Measurements from ENCODE around the gene XPO6.

The XPO6 gene

DNA sequence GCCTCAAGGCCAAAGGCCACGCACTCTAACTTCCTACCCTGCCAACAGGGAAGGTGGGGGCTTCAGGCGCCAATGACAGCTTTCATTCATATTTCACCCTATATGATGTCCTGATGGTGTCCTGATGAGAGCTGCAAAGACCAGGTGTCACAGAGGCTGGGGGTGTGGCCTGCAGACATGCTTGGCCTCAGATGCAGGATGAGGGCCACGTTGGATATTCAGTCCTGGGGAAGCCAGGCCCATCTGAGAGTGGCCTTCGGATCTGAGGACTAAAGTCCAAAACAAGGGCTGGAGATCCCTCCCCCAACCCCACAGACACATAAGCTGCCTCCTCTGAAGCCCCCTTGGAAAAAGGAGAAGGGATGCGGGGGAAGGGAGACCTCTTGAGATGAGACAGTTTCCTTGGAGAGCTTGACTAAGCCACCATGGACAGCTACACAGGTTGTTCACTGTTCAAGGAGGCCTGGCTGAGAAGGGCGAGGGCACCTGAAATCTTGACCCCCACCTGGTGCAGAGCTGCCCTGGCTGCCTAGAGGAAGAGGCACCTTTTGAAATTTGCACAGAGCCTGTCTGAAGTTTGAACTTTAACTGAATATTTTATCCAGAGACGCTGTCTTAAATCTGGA, 124.0 kb downstream of the XPO6 start:
- no peak for DNase-seq

GRCh38 chr16:28087140-28087660, 124.6 kb downstream of the XPO6 start:
- DNase-seq: no peak

- DNase-seq: no peak
Measured at GRCh38 chr16:28086186-28087139, 125.3 kb downstream of the XPO6 start.

DNA sequence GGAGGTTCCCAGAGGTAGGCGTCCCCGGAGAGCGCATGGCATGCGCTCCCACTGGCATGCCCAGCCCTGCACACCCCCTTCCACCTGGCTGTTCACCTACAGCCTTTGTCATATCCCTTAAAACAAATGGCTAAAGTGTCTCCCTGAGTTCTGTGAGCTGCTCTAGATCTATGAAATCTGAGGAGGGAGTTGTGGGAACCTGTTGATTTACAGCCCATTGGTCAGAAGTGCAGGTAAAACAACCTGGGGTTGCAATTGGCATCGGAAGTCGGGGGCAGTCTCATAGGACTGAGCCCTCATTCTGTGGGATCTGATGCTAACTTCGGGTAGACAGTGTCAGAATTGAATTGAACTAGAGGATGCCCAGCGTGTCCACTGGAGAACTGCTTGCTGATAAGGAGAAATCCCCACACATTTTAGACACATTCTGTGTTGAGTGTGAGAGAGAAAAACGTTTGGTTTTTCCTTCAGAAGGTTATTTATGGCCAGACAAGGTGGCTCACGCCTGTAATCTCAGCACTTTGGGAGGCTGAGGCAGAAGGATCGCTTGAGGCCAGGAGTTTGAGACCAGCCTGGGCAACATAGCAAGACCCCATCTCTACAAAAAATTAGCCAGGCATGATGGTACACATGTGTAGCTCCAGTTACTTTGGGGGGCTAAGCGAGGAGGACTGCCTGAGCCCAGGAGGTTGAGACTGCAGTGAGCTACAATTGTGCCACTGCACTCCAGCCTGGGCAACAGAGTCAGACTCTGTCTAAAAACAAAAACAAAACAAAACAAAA, 126.2 kb downstream of the XPO6 start:
- no peak for DNase-seq

- no peak for DNase-seq
Measured at GRCh38 chr16:28084209-28084608, 127.6 kb downstream of the XPO6 start.

DNA sequence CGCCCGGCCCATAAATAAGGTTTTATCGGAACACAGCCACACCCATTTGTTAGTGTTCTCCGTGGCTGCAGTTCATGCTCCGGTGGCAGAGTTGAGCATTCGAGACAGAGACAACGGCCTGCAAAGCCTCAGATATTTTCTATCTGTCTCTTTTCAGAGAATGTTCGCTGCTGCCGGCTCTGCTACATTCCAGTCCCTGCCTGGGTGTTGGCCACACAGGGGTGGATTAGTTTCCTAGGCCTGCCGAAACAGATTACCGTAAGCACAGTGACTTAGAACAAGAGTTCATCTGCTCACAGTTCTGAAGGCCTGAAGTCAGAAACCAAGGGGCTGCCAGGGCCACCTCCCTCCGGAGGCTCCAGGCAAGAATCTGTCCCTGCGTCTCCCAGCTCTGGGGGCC, 129.1 kb downstream of the XPO6 start:
- DNase-seq: no peak

DNA sequence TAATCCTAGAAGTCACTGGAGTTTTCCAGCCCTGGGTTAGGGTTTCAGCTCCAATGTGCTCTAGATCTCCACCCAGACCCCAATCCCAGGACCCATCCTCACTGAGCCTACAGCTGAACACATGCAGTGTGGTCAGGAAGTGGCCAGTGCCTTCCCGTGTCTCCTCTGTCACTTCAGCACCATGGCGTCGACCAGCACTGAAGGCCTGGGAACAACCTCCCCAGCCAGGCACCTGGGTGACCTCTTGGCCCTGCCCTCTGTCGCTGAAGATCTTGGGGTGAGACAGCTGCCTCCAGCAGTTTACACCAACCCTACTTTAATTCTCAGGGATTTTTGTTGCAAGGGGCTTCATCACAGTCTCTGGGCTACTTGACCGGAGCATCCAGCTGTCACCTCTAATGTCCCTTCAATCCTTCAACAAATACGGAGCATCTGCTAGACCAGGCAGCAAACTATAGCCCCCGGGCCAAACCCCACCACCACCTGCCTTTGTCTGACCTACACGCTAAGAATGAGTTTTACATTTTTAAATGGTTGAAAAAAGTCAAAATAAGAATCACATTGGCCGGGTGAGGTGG, 130.3 kb downstream of the XPO6 start:
- DNase-seq: no peak

DNA sequence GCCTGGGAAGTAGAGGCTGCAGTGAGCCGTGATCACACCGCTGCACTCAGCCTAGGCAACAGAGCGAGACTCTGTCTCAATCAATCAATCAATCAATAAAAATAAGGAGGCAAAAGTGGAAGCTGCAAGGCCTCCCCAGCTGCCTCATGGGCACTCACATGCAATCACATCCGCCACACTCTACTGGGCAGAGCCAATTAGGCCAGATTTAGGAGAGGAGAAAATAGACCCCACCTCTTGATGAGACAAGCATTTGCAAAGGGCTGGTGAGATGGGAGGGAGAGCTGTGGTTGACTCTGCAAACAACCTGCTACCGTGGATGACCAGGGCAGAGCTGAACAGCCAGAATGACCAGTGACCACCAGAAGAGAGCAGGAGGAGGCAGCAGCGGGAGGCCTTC, 133.5 kb downstream of the XPO6 start:
- DNase-seq: no peak

- DNase-seq: no peak
Measured at GRCh38 chr16:28073836-28074235, 137.9 kb downstream of the XPO6 start.

DNA sequence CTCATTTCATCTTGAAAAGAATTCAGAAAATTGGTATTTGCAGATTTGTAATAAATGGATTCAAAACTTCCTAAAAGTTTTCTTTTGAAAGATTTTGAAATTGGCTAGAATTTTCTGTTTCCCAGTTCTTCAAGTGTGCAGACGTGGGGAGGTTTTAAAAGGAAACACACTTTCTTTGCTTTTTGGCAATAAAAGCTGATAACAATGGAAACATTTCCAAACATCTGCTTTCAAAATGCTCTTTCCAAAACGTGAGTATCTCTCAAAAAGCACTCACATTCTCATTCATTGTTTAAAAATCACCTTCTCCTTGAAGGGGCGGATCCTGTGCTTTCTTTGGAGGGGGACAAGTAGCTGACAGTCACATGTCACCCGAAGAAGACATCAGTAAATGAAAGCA, 139.7 kb downstream of the XPO6 start:
- DNase-seq: no peak

GRCh38 chr16:28069971-28070794, 141.6 kb downstream of the XPO6 start:
- no peak for DNase-seq

DNA sequence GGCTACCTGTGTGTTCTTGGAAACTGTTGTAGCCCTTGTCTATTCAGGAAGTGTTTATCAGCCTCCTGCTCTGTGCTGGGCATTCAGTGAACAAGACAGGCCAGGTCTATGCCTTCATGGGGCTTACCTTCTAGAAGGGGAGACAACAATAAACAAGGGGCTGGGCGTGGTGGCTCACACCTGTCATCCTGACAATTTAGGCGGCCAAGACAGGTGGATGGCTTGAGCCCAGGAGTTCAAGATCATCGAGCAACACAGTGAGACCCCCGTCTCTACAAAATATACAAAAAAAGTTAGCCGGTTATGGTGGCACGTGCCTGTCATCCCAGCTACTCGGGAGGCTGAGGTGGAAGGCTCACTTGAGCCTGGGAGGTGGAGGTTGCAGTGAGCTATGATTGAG, 142.8 kb downstream of the XPO6 start:
- no peak for DNase-seq

- DNase-seq: no peak
Measured at GRCh38 chr16:28067604-28068379, 144.0 kb downstream of the XPO6 start.

DNA sequence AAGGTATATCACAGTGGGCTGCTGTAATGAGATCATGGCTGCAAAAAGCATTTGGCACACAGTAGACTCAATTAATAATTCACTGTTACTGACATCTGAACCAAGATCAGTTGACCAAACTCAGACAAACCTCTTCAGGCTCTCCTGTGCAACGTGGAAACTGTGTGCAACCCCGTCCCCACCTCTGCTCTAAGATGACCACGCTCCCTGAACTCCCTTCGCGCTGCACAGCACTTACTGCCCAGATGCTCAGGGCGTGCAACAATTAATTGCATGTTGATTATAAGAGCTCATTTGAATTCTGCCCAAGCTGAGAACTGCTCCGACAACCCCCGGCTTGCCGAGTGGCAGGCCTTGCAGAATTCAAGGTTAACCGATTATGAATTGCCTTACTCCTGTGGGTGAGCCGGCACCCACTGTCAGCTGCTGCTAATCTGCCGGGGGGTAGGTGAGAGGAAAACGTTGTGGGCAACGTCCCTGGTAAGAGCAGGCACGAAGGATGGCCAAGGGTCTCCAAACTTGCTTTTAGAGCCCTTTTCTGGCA, 147.0 kb downstream of the XPO6 start:
- DNase-seq: no peak

DNA sequence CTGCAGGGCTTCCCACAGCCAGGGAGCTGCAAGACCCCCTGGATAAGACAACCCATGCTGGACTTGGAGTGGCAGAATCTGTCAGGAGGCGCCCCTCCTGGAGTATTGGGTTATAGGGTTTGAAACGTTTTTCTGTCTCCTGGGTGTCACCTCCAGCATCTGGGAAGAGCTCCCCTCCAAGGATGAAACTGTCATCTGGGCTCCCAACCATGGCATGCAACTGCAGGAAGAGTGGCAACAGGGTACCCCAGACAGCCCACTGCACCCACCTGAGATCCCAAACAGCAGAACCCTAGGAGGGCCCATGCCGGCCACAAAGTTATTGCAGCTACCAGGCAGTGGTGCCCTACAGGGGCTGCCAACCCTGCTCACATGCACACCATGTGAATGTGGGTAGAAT, 147.6 kb downstream of the XPO6 start:
- DNase-seq: no peak

- no peak for DNase-seq
Measured at GRCh38 chr16:28063591-28064061, 148.1 kb downstream of the XPO6 start, which contains the start of gene GSG1L. GSG1L (minus strand) TSS chr16:28063714; CDS start chr16:28063424, 290 bp downstream.

- no peak for DNase-seq
Measured at GRCh38 chr16:28062847-28063521, 148.8 kb downstream of the XPO6 start.

DNA sequence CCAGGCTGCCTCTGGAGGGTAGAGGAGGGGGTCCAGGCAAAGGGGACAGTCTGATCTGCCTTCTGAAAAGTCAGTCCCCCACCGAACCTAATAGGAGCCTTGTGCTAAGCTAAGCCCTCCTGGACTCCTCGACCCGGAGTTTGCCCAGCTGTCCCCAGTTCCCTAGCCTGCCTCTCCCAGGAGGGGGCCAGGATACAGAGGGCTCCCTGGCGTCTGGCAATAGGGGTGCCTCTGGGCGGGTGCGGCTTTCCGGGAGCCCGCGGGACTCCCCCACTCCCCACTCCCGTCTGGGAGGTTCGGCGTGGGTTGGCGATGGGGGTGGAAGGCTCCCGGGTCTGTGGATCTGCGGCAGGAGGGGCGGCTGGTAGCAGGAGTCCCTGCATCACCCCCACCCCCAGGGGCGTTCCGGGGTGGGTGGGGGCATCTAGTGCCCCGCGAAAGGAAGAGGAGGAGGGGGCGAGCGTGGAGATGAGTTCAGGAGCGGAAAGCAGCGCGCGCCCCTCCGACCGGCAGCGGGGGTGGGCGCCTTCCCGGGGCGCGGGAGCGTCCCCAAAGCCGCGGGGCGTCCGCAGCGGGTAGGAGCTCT, 149.4 kb downstream of the XPO6 start:
- no peak for DNase-seq

- DNase-seq: no peak
Measured at GRCh38 chr16:28061352-28062101, 150.2 kb downstream of the XPO6 start.
